GM19467 (cell line): ENCODE results near the gene SLC39A6.
"Not testable (repeated sequence)": the region's sequence is repeated elsewhere in the genome, so short reads cannot be mapped to it uniquely, and the experiment has no call there.

ENCODE experiments used
- ATAC-seq: cut with Tn5 transposase; IDR thresholded peaks from one replicate; pipeline ENCODE4 v1.9.1; 2021; ENCODE audit warnings: mild to moderate bottlenecking, moderate library complexity; ENCODE audit not compliant: unreplicated experiment

The SLC39A6 gene

GRCh38 chr18:36139245-36139644 is 10.1 kb upstream of the SLC39A6 start:
- ATAC-seq: no peak

- no peak for ATAC-seq
Measured at GRCh38 chr18:36135264-36135663, 6.1 kb upstream of the SLC39A6 start.

GRCh38 chr18:36132756-36133155 is 3.6 kb upstream of the SLC39A6 start:
- ATAC-seq: no peak

- ATAC-seq: no peak
Measured at GRCh38 chr18:36131692-36132483, 2.7 kb upstream of the SLC39A6 start.

- ATAC-seq: no peak
Measured at GRCh38 chr18:36130883-36131653, 1.9 kb upstream of the SLC39A6 start.

- ATAC-seq: peak; percentile 14
Measured at GRCh38 chr18:36130039-36130831, 1.1 kb upstream of the SLC39A6 start.

- peak; percentile 22 for ATAC-seq
Measured at GRCh38 chr18:36128907-36129299, 237 bp downstream of the SLC39A6 start.

- no peak for ATAC-seq
Measured at GRCh38 chr18:36128530-36128870, 640 bp downstream of the SLC39A6 start.

GRCh38 chr18:36127836-36128529 is 1.2 kb downstream of the SLC39A6 start:
- ATAC-seq: no peak

GRCh38 chr18:36126668-36127067 is 2.5 kb downstream of the SLC39A6 start:
- ATAC-seq: no peak

- no peak for ATAC-seq
Measured at GRCh38 chr18:36124841-36125240, 4.3 kb downstream of the SLC39A6 start.

GRCh38 chr18:36120297-36120696 is 8.8 kb downstream of the SLC39A6 start:
- ATAC-seq: no peak

GRCh38 chr18:36116771-36117170 is 12.4 kb downstream of the SLC39A6 start:
- not testable (repeated sequence) for ATAC-seq

GRCh38 chr18:36114738-36115137 is 14.4 kb downstream of the SLC39A6 start:
- no peak for ATAC-seq

GRCh38 chr18:36114251-36114650 is 14.9 kb downstream of the SLC39A6 start:
- no peak for ATAC-seq

- no peak for ATAC-seq
Measured at GRCh38 chr18:36112302-36112701, 16.8 kb downstream of the SLC39A6 start.

GRCh38 chr18:36109737-36110136 is 19.4 kb downstream of the SLC39A6 start:
- no peak for ATAC-seq

GRCh38 chr18:36108601-36109000 is 20.5 kb downstream of the SLC39A6 start:
- ATAC-seq: no peak

GRCh38 chr18:36108196-36108595 is 20.9 kb downstream of the SLC39A6 start:
- ATAC-seq: no peak

- no peak for ATAC-seq
Measured at GRCh38 chr18:36107477-36107876, 21.7 kb downstream of the SLC39A6 start.

- ATAC-seq: no peak
Measured at GRCh38 chr18:36104749-36105148, 24.4 kb downstream of the SLC39A6 start.
